Dermis microvascular lymphatic vessel endothelial cell (primary cell): ENCODE measurements around the gene HIGD2A. TPM values are rescaled to one million over a fixed set of nuclear protein-coding genes. Genes with fewer than 3 reads are reported as not detected.

Source experiments
- DNase-seq, 2 donors: peaks; one replicate each; pipeline versions ENCODE4 v3.0.0 to v3.0.0-alpha.2; 2010; ENCODE audit warnings: low read depth in 2 of 2
- total RNA-seq: library from RNA; depleted of rRNA; stranded (reverse); fragments of >200 nt; gene quantifications from 2 replicates; pipeline ENCODE4 v1.2.1, GENCODE V29; 2014

The HIGD2A gene
- total RNA-seq, 1 donor from 2014 or later = 36.3 TPM

DNA sequence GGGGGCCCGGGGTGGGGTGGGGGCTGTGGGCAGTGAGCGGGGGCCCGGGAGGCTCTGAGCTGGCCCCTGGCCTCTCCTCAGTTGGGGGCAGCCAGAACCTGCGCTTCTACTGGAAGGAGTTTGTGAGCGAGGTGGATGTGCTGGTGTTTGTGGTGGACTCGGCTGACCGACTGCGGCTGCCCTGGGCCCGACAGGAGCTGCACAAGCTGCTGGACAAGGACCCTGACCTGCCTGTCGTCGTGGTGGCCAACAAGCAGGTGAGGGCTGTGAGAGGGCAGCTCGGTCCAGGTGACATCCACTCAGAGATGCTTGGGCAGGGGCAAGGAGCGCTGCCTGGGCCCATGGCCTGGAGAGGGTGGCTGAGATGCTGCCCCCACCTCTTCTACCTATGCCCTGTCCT is 19.8 kb upstream of the HIGD2A start:
- DNase-seq = no peak

- DNase-seq = no peak
These were observed 18.4 kb upstream of the HIGD2A start for GRCh38 chr5:176369934-176370711.

GRCh38 chr5:176371621-176372539 is 16.7 kb upstream of the HIGD2A start:
- DNase-seq = no peak

- no peak for DNase-seq
These were observed 15.3 kb upstream of the HIGD2A start for GRCh38 chr5:176373100-176373818.

GRCh38 chr5:176379881-176380280 is 8.7 kb upstream of the HIGD2A start:
- no peak for DNase-seq

GRCh38 chr5:176381423-176381822 is 7.1 kb upstream of the HIGD2A start:
- DNase-seq = no peak

GRCh38 chr5:176381979-176382378 is 6.6 kb upstream of the HIGD2A start:
- no peak for DNase-seq

GRCh38 chr5:176382721-176383120 is 5.8 kb upstream of the HIGD2A start:
- no peak for DNase-seq

DNA sequence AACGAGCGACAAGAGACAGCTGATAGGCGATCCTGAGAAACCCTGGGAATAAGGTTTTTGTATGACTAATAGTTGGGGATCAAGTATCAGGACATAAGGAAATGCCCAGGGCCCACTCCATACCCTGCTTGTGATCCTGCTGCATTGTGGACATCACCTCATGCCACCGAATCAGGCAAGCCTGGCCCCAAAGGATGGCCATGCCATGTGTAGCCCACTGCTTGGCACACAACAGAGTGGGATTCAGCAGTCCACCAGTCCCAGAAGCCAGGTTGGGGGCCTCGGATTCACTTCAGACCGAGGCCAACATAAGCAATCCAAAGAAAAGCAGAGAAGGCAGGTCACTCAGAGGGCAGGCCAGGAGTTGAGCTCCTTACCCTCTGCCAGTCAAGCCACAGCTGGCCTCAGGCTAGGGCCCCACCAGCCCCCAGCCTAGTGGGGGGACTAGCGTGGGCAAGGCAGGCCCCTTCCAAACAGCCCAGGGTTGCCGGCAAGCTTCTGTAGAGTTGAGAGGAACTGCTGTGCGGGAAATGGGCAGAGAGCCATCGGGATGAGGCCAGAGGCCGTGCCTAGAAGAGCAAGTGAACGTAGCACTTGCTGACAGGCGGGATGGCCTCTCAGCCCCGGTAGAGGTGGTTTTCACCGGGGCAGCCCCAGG is 5.2 kb upstream of the HIGD2A start:
- DNase-seq = no peak

- no peak for DNase-seq
These were observed 4.6 kb upstream of the HIGD2A start for GRCh38 chr5:176383961-176384360.

DNA sequence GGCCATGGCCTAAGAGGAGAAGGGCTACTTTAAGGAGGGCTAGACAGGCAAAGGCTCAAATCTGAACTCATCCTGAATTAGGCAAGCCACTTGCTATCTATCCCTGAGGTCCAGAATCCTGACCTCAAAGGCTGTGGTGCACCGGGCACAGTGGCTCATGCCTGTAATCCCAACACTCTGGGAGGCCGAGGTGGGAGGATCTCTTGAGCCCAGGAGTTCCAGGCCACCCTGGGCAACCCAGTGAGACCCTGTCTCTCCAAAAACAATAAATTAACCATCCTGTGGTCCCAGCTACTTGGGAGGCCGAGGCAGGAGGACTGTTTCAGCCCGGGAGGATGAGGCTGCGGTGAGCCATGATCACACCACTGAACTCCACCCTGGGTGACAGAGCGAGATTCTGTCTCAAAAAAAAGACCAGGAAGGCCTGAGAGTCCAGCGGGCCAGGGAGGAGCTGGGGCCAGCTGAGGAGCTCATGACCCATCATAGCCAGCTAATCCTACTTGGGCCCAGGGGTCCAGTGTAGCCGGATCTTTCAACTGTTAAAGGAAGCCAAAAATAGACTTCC is 4.1 kb upstream of the HIGD2A start:
- no peak for DNase-seq

DNA sequence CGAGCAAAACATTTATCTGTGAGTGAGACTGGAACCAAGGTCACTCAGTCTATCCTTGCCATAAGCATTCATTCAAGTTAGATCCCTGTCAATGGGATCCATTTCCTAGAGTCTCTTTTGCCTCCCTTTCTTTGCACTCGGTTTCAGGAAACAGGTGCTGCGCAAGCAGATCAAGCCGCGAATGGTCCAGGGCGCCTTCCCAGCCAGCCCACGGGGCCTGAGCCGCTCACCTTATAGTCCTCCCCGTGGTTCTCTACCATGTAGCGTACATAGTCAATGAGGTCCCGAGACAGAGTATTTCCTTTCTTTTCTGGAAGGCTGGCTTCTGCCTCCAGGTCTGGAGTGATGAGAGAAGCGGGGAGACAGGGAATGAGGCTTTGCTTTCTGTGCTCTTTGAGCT is 3.6 kb upstream of the HIGD2A start:
- no peak for DNase-seq

DNA sequence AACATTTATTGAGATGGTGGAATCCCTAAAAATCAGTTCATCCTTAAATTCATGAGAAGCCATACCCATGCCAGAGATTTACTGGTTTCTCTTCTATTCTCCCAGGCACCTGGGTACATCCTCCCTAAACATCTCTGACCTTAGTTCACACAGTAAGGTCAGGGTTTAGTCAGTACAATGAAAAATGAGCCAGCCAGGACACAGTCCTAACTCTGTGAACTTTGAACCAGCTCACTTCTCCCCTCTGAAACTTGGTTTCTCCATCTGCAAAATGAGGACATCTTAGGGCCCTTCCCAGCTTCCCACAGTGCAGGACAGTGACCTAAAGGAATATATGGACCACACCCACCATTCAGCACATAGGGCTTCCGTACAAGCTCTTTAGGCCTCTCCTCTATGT is 2.1 kb upstream of the HIGD2A start:
- no peak for DNase-seq

DNA sequence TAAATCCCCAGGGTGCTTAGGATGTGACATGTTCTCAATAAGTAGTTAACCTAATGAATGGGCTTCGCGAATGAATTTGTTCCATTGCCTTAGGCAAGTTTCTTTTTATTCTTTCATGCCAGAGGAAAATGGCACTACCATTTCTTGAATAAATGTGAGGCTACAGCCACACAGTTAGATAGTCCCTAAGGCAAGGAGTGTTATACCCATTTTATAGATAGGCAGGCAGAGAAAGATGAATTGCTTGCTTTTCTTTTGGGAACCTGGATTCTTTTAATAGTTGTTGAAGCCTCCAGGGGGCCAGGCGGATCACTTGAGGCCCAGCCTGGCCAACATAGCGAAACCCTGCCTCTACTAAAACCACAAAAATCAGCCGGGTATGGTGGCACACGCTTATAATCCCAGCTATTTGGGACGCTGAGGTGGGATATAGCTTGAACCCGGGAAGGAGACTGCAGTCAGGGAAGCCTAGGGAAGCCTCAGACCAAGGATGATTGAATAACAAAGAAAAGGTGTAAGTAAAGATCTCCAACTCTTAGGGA is 1.1 kb upstream of the HIGD2A start:
- no peak for DNase-seq

GRCh38 chr5:176388003-176388443 is 528 bp upstream of the HIGD2A start:
- DNase-seq = peak in 1 of 2 donors; percentile 39

GRCh38 chr5:176389135-176390123 is 878 bp downstream of the HIGD2A start:
- DNase-seq = peak in 1 of 2 donors; percentile 17

- DNase-seq = no peak
These were observed 2.9 kb downstream of the HIGD2A start for GRCh38 chr5:176391479-176391878.

DNA sequence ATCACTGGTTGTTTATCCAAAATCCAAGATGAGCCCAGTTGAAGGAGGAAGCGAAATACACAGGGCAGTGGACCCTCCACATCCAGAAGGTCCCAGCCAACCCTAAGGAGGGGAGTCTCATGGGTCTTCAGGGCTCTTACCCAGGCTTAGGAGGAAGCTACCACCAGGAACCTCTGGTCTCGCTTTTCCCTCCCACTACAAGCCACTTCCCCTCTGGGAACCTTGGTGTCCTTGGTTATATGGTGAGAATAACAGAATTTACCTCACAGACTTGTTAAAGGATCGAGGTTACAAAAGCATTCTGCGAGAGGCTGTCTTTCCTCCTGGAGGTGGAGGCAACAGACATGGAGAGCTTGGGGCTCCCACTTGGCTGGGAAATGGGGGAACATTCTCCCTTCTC is 3.4 kb downstream of the HIGD2A start:
- DNase-seq = no peak

- DNase-seq = no peak
These were observed 4.0 kb downstream of the HIGD2A start for GRCh38 chr5:176392526-176392925.

DNA sequence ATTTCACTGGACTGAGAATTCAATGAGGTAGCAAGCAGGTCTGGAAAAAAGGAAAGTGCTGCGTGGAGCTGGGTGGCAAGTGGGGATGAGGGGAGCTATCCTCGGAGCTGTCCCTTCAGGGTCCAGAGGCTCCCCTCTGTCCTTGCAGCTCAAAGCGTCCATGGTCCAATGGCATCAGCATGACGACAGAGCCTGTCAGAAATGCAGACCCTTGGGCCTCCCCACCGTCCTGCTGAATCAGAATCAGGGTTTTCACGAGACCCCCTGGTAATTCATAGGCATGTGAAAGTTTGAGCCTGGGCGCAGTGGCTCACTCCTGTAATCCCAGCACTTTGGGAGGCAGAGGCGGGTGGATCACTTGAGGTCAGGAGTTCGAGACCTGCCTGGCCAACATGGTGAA is 5.5 kb downstream of the HIGD2A start:
- no peak for DNase-seq
